IPS DF 19.7 (cell line): ENCODE data around the gene FAM118B.
"Not testable (repeated sequence)": the region's sequence is repeated elsewhere in the genome, so short reads cannot be mapped to it uniquely, and the experiment has no call there.

ENCODE experiments used
- DNase-seq: peaks from one replicate; pipeline ENCODE4 v3.0.0-alpha.2; 2013; ENCODE audit warnings: low read depth, low spot score

FAM118B gene

DNA sequence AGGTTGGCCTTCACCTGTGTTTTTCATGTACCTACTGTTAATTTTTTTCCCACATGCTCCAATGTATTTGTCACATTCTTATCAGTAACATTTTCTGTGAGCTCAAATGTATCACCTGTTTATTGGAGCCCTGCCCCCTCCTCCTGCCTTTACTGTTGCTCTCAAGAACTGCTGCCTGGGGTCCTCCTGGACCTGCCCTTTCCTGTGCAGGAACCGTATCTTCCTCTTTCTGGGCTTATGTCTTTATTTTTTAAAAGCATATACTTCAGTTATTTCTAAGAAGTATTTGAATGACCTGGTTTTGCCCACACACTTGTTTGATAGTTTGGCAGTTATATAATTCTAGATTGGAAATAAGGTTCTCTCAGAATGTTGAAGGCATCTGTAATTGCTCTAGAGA lies 5.9 kb downstream of the FAM118B start:
- DNase-seq = no peak

DNA sequence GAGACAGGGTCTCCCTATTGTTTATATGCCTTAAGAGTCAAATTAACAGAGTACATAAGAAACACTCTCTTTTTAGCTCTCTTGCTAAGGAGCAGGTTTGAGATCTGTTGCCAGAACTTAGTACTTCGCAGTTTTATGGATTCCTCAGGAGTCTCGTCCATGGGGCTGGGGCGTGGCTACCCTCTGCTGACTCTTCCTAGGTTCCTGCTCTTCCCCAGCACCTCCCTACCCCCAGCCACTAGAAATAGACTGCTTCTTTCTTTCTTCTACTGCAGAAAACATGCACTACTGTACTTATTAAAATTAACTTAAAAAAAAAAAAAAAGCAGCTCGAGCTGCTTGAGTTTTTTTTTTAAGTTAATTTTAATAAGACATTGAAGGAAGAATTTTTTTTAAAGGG lies 8.0 kb downstream of the FAM118B start:
- no peak for DNase-seq

DNA sequence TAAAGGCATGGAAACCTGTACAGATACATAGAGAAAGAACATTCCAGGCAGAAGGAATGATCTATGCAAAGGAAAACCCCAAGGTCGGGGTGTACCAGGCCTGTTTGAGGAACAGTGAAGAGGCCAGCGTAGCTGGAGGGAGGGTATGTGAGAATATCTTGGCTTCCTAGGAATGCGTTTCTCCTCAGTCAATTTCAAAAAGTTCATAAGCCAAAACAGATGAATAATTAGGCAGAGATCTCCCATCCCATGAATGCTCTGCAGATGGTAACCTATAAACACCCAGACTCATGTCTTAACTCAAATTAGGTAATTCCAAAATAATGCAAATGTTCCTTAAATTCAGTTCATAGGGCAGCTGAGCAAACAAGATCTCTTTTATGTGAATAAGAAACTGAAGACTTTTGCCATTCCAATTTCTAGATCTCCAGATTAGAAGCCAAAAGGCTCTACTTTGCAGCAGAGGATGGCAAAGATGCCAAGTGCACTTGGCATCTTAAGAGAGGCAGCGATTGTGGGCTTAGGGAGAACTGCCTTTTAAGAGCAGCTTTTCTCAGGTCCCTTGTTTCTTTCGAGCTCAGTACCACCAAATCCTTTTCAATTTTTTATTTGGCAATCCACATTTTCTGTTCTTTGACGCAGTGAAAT lies 13.2 kb downstream of the FAM118B start:
- DNase-seq = no peak

DNA sequence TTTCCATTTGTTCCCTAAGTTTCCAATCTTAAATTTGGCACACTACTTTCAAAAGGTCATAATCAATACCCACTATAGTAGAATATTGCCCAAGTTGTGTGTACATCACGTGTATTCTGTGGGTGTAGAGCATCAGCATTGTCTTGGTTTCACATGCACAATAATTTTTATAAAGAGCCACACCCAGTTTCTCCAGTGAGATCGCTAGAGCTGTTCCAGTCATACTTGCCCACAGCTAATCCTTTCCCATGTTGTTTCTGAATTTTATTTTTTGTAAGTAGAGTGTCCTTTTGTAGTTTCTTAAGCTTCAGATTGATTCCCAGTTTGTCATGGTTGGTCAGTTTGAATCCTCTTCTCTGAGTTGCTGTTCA lies 13.7 kb downstream of the FAM118B start:
- no peak for DNase-seq

DNA sequence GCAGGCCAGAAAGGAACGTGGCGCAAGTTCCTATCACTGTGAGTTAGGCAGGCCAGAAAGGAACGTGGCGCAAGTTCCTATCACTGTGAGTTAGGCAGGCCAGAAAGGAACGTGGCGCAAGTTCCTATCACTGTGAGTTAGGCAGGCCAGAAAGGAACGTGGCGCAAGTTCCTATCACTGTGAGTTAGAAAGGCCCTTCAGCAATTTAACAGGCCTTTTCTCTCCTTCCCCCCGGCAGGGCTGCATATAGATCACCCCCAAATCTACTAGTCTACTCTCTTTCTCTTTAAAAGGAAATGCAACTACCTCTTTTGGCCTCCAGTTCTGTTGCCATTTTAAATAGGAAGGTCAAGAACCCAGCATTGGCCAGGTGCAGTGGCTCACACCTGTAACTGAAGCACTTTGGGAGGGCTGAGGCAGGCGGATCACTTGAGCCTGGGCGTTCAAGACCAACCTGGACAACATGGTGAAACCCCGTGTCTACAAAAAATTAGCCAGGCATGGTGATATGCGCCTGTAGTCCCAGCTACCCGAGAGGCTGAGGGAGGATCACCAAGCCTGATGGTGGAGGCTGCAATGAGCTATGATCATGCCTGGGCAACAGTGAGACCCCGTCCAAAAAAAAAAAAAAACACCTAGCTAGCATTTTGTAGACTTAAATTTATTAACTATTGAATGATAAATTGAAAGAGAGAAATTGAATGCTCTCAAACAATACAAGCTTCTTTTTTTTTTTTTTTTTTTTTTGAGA lies 14.9 kb downstream of the FAM118B start:
- no peak for DNase-seq

DNA sequence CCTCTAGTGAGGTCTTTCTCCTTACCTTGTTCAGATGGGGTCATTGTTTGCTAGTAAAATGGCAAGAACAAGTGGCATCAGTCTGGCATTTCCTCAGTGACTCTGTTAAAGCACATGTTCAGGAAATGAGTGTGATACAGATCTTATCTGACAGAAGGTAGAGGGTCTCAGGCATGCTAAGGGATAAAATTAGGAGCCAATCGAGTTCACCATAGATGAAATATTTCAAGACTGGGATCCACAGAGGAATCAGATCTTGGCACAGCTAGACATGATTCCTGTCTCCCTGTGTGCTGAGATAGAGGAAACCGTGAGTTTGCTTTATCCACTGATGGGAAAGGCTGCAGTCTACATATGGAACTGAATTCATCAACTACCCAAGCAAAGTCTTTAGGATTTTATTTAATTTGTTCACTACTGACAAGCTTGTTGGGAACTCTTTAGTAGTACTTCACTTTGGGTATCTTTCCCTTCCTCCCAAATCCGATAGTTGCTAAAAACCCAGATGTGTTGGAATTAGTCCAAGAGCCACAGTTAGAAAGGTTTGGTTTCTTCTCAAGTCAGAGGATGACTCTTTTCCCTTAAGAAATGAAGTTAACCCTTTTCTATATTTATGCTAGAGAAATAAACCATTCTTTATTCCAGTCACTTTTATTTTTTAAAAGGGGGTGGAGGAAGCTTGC lies 18.4 kb downstream of the FAM118B start:
- no peak for DNase-seq

DNA sequence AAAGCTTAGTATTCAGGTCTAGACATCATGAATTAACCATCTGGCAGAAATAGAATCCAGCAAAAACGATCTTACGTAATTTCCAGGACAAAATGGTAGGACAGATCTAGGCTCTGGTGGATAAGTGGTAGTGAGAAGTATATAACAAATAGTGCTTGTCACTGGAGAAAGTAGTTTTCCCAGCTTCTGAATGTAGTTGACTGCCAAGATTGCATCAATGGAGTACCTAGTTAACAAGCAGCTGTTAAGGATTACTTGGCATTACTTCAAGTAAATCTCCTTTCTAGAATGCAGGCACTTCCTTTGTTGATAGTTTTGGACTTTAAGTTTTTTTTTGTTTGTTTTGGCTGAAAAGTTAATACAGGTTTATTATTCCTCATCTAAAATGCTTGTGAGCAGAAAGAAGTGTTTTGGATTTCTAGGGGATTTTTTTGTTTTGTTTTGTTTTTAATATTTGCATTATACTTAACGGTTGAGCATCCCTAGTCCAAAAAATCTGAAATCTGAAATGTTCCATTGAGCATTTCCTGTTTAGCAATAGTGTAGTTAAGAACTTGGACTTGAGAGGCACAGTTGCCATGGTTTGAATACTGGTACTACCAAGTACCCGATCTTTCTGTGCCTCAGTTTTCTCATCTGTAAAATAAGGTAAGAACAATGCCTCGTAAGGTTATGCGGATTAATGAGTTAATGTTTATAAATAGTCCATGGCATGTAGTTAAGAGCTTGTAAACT lies 20.3 kb downstream of the FAM118B start:
- no peak for DNase-seq

DNA sequence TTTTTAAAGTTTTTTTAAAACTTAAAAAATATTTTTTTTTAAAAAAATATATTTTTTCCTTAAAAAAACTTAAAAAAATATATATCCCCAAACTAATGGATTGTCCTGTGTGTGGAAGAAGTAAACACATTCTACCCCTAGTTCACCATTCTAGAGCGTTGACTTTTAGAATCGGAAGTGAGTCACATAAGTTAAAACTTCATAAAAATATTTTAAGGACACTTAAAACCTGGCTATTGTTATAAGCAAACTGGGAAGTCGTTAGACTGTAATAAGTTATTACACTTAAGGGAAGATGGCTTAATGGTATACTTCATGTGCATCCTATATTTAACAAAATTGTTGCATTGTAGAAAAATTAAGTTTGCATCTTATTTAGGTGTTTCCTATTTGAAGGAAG lies 21.1 kb downstream of the FAM118B start:
- DNase-seq = no peak

DNA sequence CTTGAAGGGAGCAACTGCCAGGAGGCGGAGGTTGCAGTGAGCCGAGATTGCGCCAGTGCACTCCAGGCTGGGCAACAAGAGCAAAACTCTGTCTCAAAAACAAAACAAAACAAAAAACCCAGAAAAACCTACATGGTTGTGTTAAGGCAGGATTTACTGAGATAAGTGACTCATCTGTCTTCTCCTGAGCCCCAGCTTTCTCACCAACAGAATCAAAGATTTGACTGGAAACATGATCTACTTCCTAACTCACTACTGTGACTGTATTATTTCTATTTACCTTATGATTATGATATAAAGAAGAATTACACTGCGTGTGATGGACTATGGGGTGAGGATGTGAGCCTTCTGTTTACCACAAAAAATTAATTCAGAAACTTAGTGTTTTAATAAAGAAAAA lies 21.8 kb downstream of the FAM118B start:
- no peak for DNase-seq

DNA sequence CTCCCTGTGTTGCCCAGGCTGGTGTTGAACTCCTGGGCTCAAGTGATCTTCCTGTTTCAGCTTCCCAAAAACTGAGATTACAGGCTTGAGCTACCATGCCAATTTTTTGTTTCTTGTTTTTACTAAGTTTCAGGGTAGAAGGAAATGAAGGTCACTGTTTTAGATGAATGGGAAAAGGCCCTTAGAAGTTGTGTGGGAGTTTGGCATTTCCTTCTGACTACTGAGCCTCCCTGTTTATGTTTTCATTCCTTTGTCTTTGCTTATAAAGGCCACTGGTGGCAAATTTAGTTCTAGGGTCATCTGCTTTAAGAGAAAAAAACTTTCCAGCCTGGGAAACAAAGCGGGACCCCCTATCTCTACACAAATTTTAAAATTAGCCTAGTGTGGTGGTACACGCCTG lies 35.1 kb downstream of the FAM118B start:
- DNase-seq = no peak

DNA sequence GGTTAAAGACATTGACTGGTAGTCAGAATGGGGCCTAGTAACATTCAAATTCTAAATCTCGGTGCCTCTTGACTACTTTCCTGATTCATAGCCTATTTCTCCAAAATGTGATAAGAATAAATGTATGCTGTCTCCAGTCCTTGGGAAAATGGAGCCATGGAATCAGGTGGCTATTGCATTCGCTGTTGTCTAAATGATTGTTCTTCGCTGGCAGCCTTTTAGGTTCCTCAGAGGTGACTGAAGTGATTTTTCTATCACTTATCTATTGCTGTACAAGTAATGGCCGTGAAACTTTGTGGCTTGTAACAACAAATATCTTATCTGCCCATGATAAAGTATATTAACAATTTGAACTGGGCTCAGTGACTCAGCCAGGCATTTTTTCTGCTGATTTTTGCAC lies 41.7 kb downstream of the FAM118B start:
- DNase-seq = no peak

DNA sequence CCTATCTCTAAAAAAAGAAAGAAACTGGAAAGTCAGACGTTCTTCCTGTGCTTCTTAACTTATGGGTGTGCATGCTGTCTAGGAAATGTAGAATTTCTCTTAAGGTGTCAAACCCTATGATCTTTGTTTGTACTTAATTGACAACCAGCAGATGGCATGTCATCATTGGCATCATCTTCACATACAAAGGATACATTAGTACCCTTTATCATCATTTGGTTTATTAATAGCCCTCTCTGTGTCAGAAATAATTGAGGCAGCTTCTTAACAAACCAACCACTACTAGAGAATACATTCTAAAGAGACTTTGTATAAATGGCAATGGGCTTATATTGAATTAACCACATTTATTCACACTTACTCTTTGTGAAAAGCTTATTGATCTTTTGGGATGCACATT lies 43.2 kb downstream of the FAM118B start:
- DNase-seq = no peak

DNA sequence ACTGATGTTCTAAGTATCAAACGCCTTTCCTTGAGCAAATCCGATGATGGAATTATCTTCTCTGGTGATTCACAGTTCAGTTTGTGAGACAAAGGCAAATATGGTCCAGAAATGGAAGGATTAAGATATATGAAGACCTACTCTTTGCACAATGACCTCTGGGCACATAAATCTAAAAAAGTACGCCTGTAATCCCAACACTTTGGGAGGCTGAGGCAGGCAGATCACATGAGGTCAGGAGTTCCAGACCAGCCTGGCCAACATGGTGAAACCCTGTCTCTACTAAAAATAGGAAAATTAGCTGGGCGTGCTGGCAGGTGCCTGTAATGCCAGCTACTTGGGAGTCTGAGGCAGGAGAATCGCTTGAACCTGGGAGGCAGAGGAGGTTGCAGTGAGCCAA lies 43.9 kb downstream of the FAM118B start:
- not testable (repeated sequence) for DNase-seq

DNA sequence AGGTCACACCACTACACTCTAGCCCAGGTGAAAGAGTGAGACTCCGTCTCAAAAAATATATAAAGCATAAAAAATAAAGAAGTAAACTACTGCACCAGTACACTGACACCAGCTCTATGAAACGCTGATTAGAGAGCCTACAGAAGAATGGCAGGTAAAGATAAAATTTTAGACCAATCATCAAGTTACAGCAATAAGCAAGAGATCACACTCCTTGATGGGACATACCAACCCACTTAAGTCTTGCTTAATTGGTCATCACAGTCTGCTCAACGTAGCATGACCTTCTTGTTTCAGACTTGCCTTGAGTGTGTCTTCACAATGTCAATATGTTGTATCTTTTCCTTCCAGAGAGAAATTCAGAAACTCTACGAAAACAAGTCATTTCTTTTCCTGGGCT lies 44.6 kb downstream of the FAM118B start:
- no peak for DNase-seq

DNA sequence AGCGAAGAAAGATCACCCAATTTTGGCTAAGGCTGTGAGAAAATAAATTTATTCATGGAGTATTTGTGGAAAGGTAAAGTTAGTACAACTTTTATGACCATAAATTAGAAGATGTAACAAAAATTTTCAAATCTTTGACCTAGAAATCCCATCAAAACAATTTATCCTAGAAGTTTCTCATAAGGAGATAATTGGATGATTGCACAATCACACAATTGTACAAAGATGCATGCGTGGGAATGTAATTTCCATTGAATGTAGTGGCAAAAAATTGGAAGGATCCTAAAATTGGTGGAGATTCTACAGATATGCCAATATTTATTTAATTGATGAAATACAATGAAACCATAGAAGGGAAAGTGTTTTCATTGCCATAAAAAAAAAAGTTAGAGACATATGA lies 45.6 kb downstream of the FAM118B start:
- no peak for DNase-seq

DNA sequence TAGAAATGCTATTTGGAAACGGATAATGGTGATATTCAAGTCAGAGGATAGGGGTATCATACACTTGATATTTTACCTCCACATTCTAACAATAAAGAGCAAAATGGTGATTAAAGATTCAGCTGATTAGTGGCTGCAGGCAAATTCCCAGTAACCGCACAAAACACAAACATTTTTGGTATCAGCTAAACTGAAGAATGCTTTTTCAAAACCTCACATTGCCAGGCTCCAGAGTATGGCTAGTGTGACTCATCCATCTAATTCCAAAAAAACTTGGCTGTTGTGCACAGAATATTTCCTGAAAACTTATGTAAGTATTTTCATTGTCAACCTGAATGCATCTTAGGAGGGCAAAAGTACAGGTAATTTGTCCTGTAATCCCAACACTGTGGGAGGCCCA lies 46.2 kb downstream of the FAM118B start:
- DNase-seq = no peak

DNA sequence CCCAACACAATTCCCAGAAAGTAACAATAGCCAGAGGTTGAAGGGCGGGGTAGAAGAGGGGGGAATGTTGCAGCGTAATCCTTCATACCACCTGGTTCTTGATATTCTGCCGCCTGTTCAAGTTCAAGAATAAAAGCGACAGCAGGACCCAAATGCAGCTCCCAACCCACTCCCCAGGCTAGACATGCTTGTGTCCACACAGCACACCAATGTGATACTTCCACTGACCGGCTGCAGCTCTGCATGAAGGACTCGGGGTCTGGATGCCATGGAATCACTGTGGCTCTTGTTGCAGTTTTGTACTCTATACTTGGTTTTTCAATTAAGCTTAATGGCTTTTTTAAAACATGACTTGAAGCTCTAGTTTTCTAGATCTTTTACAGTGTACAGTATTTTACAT lies 50.6 kb downstream of the FAM118B start:
- no peak for DNase-seq

DNA sequence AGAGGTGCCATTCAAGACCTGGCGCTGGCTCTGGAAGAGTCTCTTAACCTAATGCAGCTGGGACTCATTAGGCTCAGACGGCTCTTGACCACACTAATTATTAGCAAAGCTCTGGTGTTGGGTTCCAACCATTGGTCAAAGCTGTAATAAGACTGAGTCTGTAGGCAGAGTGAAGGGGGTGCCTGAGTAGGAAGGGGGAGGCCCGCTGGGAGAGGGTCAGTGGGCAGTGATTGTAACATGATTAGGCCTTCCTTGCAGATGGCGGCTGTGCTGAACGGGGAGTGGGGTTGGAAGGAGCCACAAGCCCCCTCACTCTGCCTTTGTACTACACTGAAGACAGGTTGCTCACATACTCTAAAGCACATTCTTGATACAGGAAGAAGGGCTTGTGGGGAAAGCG lies 51.9 kb downstream of the FAM118B start:
- no peak for DNase-seq

DNA sequence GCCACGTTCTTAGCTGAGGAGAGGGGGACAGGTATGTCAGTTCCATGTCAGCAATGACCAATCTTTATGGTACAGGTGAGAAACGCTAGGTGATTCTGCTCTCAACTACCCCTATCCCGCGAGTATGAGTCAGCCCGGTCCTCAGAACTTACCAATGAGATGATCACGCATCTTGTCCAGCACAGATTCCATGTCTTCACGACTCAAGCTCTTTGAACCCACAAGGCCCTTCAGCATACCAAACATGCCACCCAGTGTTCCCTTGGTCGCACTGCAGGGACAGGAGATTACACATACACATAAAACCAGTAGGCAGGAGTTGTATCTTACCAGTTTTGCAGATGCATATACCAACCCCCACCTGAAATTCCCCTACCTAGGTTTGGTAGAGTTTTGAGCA lies 54.2 kb downstream of the FAM118B start:
- DNase-seq = no peak

DNA sequence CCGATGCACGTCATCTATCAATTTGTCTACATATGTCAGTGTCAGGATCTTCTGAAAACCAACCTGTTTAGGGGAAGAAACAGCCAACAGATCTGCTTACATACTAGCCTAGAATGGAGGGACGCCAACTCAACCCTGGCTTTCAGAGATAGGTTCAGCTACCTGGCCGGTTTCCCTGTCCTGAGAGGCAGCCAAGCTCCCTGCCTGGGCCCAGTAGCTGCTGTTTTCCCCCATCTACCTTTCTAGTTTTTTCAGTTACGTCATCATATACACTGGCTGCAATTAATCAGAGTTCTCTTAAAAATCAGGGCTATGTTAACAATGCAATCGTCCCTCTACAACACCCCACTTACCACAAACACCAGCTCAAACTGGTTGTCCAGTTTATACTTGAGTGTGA lies 56.1 kb downstream of the FAM118B start:
- DNase-seq = no peak

DNA sequence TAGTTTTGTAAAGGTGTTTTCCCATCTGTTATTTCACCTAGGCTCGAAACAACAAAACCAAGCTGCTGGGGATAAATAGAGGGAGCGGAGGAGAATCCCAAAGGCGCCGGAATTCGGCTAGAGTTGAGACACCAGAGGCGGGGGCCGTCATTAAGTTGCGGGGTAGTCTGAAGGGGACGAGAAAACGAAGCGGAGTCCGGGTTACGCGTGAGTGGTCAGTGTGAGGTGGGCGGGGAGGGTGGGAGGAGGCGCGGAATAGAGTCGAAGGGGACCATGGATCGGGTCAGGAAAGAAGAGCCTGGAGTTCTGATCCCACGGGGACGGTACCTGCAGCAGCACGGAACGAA lies 56.8 kb downstream of the FAM118B start:
- no peak for DNase-seq

DNA sequence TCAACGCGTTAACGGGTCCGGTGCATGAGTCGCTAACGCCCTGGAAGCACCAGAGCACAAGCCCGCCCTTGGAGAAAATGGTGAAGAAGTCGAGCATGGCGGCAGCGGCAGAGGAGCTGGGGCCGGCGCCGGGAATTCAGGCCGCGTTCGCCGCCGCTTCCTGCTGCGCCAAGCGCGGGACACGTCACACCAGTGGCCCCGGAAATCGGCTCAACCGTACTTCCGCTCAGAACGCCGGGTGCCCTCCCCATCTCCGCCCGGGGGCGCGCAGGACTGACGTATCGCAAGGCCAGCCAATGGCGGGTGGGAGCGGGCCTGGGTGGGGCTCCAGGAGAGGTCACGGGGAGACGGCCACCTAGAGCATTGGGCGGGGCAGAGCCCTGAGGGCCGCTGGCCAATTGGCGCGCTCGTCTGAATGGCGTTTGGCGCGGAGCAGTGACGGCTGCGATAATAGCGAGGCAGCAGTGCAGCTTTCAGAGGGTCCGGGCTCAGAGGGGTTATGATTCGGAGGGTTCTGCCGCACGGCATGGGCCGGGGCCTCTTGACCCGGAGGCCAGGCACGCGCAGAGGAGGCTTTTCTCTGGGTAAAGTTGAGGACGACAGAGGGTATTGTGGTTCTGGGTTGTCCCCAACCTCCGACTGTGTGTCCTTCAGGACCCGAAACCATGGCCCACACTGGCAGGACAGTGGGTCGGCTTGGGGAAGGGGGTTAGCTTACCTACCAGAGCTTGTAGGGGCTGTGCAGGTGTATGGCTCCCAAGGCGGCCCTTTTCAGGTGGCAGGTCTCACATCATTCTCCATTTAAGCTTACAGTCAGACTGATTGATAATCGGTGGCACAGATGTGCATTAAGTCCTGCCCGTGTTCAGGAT lies 57.4 kb downstream of the FAM118B start, which contains the start of the genes FOXRED1 and SRPRA:
Gene FOXRED1 (plus strand): TSS at position 447 of the 872 bp plus-strand sequence. CDS start 53 bp downstream, at position 500.
Gene SRPRA (minus strand): TSS at position 188 of the 872 bp plus-strand sequence. CDS start 91 bp downstream, at position 97.
- DNase-seq = peak; percentile 88
